CD4-positive, alpha-beta T cell (primary cell): ENCODE data around the gene RPTOR. TPM values are rescaled to one million over a fixed set of nuclear protein-coding genes. Genes with fewer than 3 reads are reported as not detected.

ENCODE experiments used
- ATAC-seq: fragments of 200-7000 bp; cut with Tn5 transposase; one replicate; pipeline ENCODE4 v1.10.0; 2022; ENCODE audit warnings: mild to moderate bottlenecking; ENCODE audit not compliant: poor library complexity
- CTCF ChIA-PET: fragments of 350-600 bp; sonication (Branson Sonifier 250); formaldehyde crosslinking; loops from one replicate; lab custom pipeline; 2021; ENCODE audit warnings: antibody characterized with exemption, inconsistent platforms; lab: Charles Lee
- POLR2A ChIA-PET: fragments of 350-600 bp; sonication (Branson Sonifier 250); formaldehyde crosslinking; loops from one replicate; lab custom pipeline; 2021; ENCODE audit warnings: antibody characterized with exemption, inconsistent platforms; lab: Charles Lee
- DNase-seq, 14 experiments: peaks; one replicate each; pipeline ENCODE4 v3.0.0-alpha.2; 2013 to 2020; ENCODE audit warnings: mixed read lengths in 2 of 14
- H3K27ac ChIP-seq, 2 donors: one replicate each; pipeline versions ENCODE4 v1.5.1 to v1.7.0; 2013; ENCODE audit warnings: low read length in 2 of 2, low read depth in 1 of 2, mild to moderate bottlenecking in 1 of 2
- H3K27me3 ChIP-seq, 2 experiments: 1 replicate in 1 of 2; 2 replicates in 1 of 2; pipeline versions ENCODE4 v1.6.1 to v1.7.0; 2013; ENCODE audit warnings: low read length in 2 of 2, control low read depth in 1 of 2, mild to moderate bottlenecking in 1 of 2, moderate library complexity in 1 of 2; ENCODE audit not compliant: insufficient read depth in 2 of 2, control insufficient read depth in 1 of 2
- H3K36me3 ChIP-seq: one replicate; pipeline ENCODE4 v1.6.1; 2013; ENCODE audit warnings: low read length, control low read depth; ENCODE audit not compliant: insufficient read depth
- H3K4me1 ChIP-seq: one replicate; pipeline ENCODE4 v1.6.1; 2013; ENCODE audit warnings: low read length, control low read depth; ENCODE audit not compliant: insufficient read depth
- H3K4me3 ChIP-seq: one replicate; pipeline ENCODE4 v1.5.1; 2013; ENCODE audit warnings: mild to moderate bottlenecking, low read length, moderate library complexity
- H3K9me3 ChIP-seq, 2 experiments: 1 replicate in 1 of 2; 2 replicates in 1 of 2; pipeline versions ENCODE4 v1.6.1 to v1.7.0; 2013; ENCODE audit warnings: low read length in 2 of 2, mild to moderate bottlenecking in 2 of 2, control low read depth in 1 of 2, moderate library complexity in 1 of 2; ENCODE audit not compliant: control insufficient read depth in 1 of 2, insufficient read depth in 1 of 2
- H3K27ac Mint-ChIP-seq: one replicate; pipeline ENCODE4 v1.8.0; 2020; ENCODE audit warnings: mixed read lengths
- H3K27me3 Mint-ChIP-seq: one replicate; pipeline ENCODE4 v1.8.0; 2021; ENCODE audit warnings: mixed read lengths
- H3K36me3 Mint-ChIP-seq: one replicate; pipeline ENCODE4 v1.8.0; 2021; ENCODE audit warnings: low read depth, mixed read lengths
- H3K4me1 Mint-ChIP-seq: one replicate; pipeline ENCODE4 v1.8.0; 2021; ENCODE audit warnings: low read depth, mixed read lengths
- H3K4me3 Mint-ChIP-seq: one replicate; pipeline ENCODE4 v1.8.0; 2020; ENCODE audit warnings: mild to moderate bottlenecking, mixed read lengths
- H3K9me3 Mint-ChIP-seq: one replicate; pipeline ENCODE4 v1.8.0; 2020; ENCODE audit warnings: mixed read lengths
- intact Hi-C, 2 experiments: fragments of 100-400 bp; cut with DNase I in 1 of 2; cut with micrococcal nuclease in 1 of 2; formaldehyde crosslinking; loops; one replicate each; pipeline versions ENCODE4 v1.15.1 to v1.9.0; 2023 to 2025; cut with DNase I, micrococcal nuclease
- total RNA-seq, 174 experiments: library from RNA in 2 of 174; stranded (reverse) in 2 of 174; gene quantifications; one replicate each; pipeline ENCODE4 v1.2.3 and lab custom pipeline; 2021 to 2026
- TF ChIP-seq, protein P1 (sequence below): fragments of 200-600 bp; IDR thresholded peaks from one replicate; pipeline ENCODE4 v1.8.0; 2022; ENCODE audit warnings: antibody characterized with exemption, mild to moderate bottlenecking

The RPTOR gene
- total RNA-seq, 2 experiments from 2014 or later, result 45.0 to 47.1 TPM

DNA sequence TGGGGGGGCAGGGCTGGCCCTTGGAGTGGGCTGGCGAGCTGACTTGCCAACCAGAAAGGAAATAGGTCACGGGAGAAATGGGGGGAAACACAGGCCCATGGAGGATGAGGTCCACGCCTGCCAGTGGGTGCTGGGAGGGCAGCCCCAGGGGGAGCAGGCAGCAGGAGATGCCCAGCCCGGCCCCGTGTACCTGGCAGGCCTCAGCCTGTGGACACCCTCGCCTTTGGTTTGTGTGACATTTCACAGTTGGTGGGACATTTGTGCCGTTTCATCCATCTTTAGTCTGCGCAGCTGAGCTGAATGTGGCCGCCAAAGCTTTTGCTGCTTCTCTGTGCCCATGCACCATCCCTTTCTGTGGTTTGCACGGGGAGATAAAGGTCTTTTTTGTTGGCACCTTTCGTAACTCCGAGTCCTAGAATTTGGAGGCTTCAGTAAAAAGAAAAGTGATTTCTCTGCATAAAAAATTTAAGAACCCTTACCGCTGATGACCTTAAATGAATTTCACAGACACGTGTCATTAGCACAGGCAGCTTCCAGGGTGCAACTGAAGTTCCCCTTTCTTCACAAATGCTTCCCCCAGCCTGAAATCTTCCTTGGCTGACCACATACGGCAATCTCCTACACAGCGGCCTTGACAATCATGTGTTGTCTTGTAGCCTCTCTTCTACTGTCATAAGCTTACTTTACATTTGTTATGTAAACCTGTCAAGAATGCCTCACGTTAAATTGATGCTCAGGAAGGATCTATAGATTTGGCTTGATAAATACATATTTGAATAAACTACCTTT, 193.6 kb downstream of the RPTOR start:
- H3K4me1 Mint-ChIP-seq, result peaks cover 63% of the 10 kb centered on the region
- peaks cover 27% of the 10 kb centered on the region for H3K4me1 ChIP-seq
- intact Hi-C loops, result loop anchor here (2.0 to 10.0 kb wide), 2 partner anchors 45 to 47 kb away; no protein-coding TSS in a partner anchor
- no peaks in the 10 kb centered on the region for H3K27me3 Mint-ChIP-seq
- H3K36me3 ChIP-seq, result no peaks in the 10 kb centered on the region
- CTCF ChIA-PET, result interaction anchor here (1.0 kb wide), 2 partner anchors 14 to 35 kb away, joined by 3 read pairs; no protein-coding TSS in a partner anchor
- peak overlapping the region; percentile 86 for H3K27ac Mint-ChIP-seq
- H3K4me3 ChIP-seq, result no peak overlapping the region
- no peaks in the 10 kb centered on the region for H3K9me3 Mint-ChIP-seq
- no peak for ATAC-seq
- TF ChIP-seq, protein P1, sequence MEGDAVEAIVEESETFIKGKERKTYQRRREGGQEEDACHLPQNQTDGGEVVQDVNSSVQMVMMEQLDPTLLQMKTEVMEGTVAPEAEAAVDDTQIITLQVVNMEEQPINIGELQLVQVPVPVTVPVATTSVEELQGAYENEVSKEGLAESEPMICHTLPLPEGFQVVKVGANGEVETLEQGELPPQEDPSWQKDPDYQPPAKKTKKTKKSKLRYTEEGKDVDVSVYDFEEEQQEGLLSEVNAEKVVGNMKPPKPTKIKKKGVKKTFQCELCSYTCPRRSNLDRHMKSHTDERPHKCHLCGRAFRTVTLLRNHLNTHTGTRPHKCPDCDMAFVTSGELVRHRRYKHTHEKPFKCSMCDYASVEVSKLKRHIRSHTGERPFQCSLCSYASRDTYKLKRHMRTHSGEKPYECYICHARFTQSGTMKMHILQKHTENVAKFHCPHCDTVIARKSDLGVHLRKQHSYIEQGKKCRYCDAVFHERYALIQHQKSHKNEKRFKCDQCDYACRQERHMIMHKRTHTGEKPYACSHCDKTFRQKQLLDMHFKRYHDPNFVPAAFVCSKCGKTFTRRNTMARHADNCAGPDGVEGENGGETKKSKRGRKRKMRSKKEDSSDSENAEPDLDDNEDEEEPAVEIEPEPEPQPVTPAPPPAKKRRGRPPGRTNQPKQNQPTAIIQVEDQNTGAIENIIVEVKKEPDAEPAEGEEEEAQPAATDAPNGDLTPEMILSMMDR, result no peak
- H3K36me3 Mint-ChIP-seq, result peaks cover 20% of the 10 kb centered on the region
- no peak overlapping the region for H3K27ac ChIP-seq
- no peak overlapping the region for H3K4me3 Mint-ChIP-seq
- H3K9me3 ChIP-seq, result no peaks in the 10 kb centered on the region
- DNase-seq, result peak in 3 of 14 experiments; percentile 35 to 43 (median 41)
- H3K27me3 ChIP-seq, result no peaks in the 10 kb centered on the region
- POLR2A ChIA-PET, result interaction anchor here (1.1 to 1.4 kb wide), 3 partner anchors 13 to 284 kb away, joined by 3 to 8 read pairs (median 4); no protein-coding TSS in a partner anchor

- POLR2A ChIA-PET, result interaction anchor here (0.9 to 1.3 kb wide), 5 partner anchors 8 to 52 kb away, joined by 3 to 6 read pairs (median 3); no protein-coding TSS in a partner anchor
- Histone ChIP-seq H3K27ac (no peak overlapping the region), H3K36me3 (no peaks in the 10 kb centered on the region), H3K9me3 (no peaks in the 10 kb centered on the region), H3K4me1 (peaks cover 27% of the 10 kb centered on the region), H3K27me3 (no peaks in the 10 kb centered on the region), H3K4me3 (no peak overlapping the region)
- intact Hi-C loops, result loop anchor here (2.0 to 10.0 kb wide), 2 partner anchors 44 to 46 kb away; no protein-coding TSS in a partner anchor
- H3K27me3 Mint-ChIP-seq, result no peaks in the 10 kb centered on the region
- H3K4me1 Mint-ChIP-seq, result peaks cover 60% of the 10 kb centered on the region
- ATAC-seq, result peak; percentile 81
- no peaks in the 10 kb centered on the region for H3K9me3 Mint-ChIP-seq
- peak overlapping the region; percentile 86 for H3K27ac Mint-ChIP-seq
- CTCF ChIA-PET, result interaction anchor here (0.9 kb wide), 1 partner anchor 8 kb away, joined by 3 read pairs; no protein-coding TSS in a partner anchor
- peaks cover 15% of the 10 kb centered on the region for H3K36me3 Mint-ChIP-seq
- H3K4me3 Mint-ChIP-seq, result peak overlapping the region; percentile 31
- TF ChIP-seq, protein P1, result no peak
- peak in 5 of 14 experiments; percentile 35 to 60 (median 49) for DNase-seq
These were observed 194.5 kb downstream of the RPTOR start for GRCh38 chr17:80738987-80739730.

DNA sequence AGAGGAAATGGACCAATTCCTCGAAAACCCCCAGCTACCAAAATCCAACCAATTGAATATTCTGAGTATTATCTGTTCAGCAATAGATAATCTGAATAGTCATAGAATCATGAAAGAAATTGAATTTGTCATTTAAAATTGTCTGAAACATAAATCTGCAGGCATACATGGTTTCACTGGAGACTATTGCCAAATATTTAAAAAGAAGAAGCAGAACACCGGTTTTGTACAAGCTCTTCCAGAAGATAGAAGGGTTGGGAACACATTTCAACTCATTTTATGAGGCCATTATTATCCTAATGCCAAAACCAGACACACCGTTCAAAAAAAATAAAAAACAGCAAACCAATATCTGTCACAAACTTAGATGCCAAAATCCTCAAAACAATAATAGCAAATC, 195.5 kb downstream of the RPTOR start:
- no peaks in the 10 kb centered on the region for H3K27me3 Mint-ChIP-seq
- peaks cover 57% of the 10 kb centered on the region for H3K4me1 Mint-ChIP-seq

More for the DNA sequence above, 195.5 kb downstream of the RPTOR start:
- no peak for ATAC-seq
- ChIA-PET CTCF (no interaction called here), POLR2A (interaction anchor here (0.9 to 1.3 kb wide), 3 partner anchors 9 to 51 kb away, joined by 3 to 6 read pairs (median 4); no protein-coding TSS in a partner anchor)
- H3K9me3 ChIP-seq, result no peaks in the 10 kb centered on the region
- peaks cover 6% of the 10 kb centered on the region for H3K36me3 Mint-ChIP-seq
- TF ChIP-seq, protein P1, result no peak
- no peak overlapping the region for H3K4me3 Mint-ChIP-seq
- intact Hi-C loops, result no loop called here
- peaks cover 30% of the 10 kb centered on the region for H3K4me1 ChIP-seq
- no peaks in the 10 kb centered on the region for H3K36me3 ChIP-seq
- no peak overlapping the region for H3K4me3 ChIP-seq
- no peak for DNase-seq
- no peak overlapping the region for H3K27ac ChIP-seq
- H3K9me3 Mint-ChIP-seq, result no peaks in the 10 kb centered on the region
- H3K27ac Mint-ChIP-seq, result peak overlapping the region; percentile 86
- no peaks in the 10 kb centered on the region for H3K27me3 ChIP-seq
